NCI-H524 (cell line): ENCODE data around the gene GABRR3.
"Not testable (repeated sequence)": the region's sequence is repeated elsewhere in the genome, so short reads cannot be mapped to it uniquely, and the experiment has no call there.

Experiments
- DNase-seq, 2 experiments: peaks; one replicate each; lab custom pipeline; 2025; lab: John Stamatoyannopoulos, UW

Gene GABRR3

GRCh38 chr3:98021830-98022560 is 13.1 kb downstream of the GABRR3 start:
- peak; percentile 27 to 49 for DNase-seq

- no peak for DNase-seq
Observed at GRCh38 chr3:98020412-98020811, 14.7 kb downstream of the GABRR3 start.

DNA sequence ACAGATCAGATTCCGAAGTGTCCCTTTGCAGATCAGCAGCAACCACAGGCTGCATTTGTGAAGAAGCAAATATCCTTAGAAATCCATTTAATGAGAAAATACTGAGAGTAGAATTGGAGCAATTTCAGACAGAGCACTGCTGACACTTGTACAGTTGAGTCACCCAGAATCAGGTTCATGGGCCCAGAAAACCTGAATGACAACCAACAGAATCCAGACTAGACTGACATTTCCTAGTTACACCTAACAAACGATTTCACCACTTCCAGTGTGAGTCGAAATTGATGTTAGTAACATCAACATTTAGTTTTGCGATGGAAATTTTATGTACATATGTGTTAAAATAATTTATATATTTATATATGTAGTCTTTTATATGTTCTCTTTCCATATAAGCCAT is 16.8 kb downstream of the GABRR3 start:
- DNase-seq = no peak

DNA sequence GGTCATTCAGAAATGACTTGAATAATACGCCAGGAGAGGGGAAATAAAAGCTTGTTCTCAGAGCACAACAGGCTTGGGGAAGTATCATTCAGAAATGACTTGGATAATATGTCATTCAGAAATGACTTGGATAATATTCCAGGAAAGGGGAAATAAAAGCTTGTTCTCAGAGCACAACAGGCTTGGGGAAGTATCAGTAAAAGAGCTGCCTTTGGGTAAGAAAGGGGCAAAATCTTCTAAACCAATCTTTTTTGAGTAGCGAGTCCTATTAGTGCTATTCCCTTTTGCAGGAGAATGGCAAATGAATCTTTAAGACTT is 20.9 kb downstream of the GABRR3 start:
- DNase-seq = no peak

DNA sequence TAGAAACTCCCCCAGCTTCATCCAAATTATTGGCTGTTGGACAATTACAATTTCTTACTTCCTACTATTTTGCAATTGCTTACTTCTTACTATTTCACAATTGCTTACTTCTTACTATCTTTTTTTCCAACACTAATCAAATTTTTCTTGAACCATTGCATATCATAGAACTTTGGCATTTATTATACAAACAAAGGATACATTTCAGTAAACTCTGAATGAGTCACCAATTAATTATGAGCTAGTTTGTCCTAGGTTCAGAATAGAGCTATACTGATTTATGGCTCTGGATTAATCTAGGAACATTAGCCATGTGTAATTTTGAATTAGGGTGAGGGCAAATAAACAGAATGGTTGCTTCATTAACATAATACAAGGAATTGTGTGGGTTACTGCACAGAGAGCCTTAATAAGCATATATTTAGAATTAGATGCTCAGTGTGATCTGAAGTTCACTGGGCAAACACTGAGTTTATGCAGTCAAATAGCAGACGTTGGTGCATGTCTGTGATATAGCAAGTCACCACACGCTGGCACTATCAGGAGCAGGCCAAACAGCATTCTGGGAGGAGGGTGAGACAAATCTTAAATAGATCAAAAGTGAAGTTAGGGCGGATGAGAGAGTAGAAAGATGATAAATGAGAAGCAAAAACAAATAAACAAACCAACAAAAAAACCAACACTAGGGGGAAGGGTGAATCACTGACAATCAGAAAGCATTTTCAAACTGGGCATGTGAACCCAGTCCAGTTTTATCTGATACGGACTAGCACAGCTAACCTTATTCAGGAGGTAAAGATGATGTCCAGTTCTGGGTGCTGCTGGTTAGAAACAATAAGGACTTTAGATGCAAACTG is 21.5 kb downstream of the GABRR3 start:
- DNase-seq = peak in 1 of 2 experiments; percentile 32

DNA sequence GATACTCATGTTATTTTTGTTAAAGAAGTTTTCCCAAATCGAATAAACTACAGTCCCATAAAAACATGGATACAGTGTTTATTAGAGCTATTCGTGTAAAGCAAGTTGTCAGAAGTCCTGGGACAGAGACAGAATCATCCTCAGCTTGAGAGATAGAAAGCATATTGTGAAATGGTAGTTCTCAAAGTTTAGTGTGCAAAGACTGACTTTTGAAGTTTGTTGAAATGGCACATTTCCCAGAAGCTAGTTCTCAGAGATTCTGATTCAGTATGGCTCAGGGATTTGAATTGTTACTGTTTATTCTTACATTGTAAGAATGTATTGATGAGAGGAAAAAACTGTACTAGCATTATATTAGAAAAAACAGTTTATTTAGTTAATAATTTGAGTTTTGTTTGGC is 22.1 kb downstream of the GABRR3 start:
- DNase-seq = no peak

GRCh38 chr3:98010883-98011449 is 24.1 kb downstream of the GABRR3 start:
- not testable (repeated sequence) for DNase-seq

DNA sequence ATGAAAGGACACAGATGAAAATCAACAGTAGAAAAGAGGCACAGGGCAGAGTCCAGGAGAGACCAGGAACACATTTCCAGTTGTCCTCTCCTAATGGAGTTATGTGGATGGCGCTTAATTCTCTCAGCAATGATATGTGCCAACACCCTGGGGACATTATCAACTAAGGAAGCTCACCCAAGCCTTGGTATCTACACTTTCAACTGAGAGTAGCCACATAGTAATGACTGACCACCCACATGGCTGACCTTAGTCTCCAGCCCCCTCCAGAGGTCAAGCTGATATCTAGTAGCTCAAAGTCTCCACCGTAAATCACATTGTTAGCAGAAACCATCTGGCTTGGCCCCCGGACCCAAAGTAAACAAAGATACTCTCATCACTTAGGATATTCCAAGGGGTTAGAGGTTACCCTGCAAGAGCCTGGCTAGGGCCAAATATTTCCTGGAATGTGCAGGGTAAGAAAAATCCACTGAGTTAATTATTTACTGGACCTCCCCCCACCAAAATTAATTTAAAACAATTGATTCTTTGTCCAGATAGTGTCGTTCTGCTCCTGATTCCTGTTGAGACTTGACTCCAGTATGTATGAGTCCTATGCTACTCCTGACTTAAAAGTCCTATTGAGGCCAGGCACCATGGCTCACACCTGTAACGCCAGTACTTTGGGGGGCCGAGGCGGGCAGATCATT is 24.8 kb downstream of the GABRR3 start:
- DNase-seq = no peak

GRCh38 chr3:98008855-98009254 is 26.3 kb downstream of the GABRR3 start:
- peak in 1 of 2 experiments; percentile 41 for DNase-seq

GRCh38 chr3:98005438-98005837 is 29.7 kb downstream of the GABRR3 start:
- DNase-seq = no peak

DNA sequence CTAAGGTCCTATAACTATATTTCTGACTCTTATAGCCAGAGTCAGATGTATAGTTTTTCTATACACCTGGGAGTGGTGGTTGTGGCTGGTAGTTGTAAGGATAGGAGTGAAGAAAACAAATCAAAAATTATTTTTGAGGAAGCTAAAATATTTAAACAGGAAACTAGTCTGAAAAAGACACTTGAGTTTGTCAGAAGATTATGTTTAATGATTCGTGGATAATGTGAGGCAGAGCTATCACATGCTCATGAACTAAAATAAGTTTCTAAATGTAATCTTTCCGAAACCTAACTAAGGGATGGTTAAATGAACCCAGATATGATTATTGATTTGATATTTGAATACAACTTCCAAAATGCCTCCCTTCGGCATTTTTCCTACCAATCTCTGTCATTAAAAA is 30.4 kb downstream of the GABRR3 start:
- DNase-seq = no peak

- no peak for DNase-seq
Observed at GRCh38 chr3:98003306-98003969, 31.7 kb downstream of the GABRR3 start.

DNA sequence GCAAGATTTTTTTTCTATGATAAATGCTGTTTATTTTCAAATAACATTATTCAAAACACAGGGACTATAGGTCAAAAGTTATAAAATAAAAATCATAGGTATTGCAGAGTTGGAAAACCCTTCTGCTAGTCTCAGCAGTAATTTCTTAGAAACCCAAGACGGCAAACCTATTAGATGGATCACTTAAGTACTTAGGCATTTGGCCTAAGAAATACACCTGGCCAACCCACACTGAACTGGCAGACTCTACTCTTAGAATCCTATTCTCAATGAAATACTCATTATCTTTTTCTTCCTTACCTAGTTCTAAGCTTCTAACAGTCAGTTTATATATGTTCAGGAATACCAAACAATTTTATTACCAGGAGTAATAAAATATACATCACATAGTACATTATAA is 32.4 kb downstream of the GABRR3 start:
- DNase-seq = no peak

DNA sequence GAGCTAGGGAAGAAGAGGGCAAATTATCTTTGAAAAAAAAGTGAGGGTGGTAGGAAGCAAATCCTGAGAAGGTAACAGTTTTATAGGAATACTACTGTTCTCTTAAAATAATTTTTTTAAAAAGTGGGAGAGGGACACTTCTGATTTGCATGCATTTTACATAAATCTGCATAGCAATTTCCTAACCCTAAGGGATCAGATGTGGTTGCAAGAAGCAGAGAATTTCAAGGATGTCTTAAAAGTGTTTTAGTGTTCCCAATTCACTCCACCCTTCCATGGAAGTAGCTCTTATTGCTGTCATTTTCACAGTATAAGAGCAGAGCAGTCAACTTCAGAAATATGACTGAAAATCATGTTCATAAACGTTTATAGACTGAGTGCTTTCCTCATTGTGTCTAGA is 35.1 kb downstream of the GABRR3 start:
- no peak for DNase-seq

DNA sequence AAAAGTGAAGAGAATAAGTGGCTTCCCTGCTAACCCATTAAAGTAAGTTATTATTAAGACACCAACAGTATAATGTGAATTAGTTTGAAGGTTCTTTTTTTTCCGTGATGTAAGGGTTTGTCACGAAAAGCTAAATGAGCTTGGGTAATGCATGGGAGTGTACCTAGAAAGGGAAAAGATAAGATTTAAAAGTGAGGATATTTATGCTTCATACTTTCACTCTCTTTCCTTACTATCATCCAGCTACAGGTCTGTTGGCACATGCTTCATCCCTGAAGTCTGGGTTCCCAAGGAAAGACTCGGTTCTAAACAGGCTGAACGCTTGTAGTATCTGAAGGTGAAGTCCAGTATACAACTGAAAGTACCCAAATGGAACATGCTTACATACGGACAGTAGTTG is 36.0 kb downstream of the GABRR3 start:
- DNase-seq = no peak

DNA sequence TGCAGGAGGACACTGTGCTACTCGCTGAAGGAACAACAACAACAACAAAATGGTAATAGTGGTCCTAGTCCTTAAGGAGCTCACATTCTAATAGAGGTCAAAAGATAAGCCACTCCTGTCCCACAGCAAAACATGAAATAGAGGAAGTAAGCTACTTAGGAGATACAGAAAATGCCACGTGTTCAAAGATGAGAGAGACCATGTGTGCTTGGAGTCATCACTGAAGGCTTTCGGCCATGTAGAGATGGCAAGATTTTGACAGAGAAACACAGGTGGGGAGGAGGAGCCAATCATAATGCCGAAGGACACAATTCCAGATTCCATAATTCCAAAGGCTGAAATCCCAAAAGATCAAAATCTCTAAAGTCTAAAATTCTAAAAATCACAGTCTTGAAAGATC is 38.1 kb downstream of the GABRR3 start:
- no peak for DNase-seq

DNA sequence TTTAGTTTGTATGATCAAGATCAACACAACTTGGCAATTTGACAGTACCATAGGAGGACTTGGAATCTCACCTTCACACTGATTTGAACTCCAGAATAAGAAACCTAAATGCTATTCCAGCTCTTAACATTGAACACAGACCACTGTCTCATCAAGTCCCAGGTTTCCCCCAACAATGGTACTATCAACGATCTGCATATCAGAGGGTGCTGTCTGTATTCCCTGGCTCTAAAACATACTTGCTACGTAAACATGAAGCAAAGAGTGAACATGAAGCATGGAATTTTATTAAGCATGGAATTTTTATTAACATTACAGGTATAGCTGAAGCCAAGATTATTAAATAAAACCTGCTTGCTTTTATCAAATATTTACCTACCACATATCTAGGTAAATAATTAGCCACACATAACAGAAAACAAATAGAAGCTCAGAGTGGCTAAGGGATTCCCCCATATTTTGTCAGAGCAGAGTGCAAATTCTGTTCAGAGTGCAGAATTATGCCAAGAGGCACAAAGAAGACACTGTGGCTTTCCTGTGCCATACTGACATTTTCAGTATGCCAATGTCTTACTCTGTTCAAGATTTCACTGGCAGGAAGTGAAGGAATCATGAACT is 40.7 kb downstream of the GABRR3 start:
- no peak for DNase-seq

DNA sequence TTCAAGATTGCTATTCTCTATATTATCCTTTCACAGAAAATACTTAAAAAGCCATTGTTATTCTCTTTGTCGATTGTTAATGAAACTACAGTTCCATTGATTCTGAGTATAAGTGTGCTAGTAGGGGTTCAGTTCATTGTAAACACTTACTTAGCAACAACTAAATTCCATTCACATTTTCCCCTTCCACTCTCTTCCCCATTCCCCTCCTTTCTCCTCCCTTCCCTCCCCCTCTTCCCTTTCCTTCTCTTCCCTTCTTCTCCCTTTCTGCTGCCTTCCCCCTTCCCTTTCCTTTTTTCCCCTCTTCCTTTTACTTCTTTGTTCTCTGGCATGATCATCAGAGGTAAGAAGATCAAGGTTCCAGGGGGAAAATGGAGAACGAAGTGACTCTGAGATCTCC is 41.6 kb downstream of the GABRR3 start:
- no peak for DNase-seq

- DNase-seq = no peak
Observed at GRCh38 chr3:97992547-97993173, 42.5 kb downstream of the GABRR3 start.

DNA sequence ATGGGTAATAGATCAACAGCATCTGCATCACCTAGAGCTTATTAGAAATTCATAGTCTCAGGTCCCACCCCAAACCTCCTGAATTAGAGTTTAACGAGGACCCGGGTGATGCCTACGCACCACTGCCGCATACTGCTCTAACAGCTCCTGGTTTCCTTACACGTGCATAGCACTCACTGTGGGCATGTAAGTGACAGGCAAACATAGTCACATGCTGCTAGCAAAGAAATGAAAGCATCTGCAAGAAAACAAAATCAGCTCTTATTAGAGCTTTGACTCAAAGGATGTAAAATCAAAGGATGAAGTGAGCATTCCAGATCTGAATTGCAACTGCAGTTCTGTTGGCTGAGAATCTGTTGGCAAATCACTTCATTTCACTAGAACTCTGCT is 43.8 kb downstream of the GABRR3 start:
- no peak for DNase-seq

DNA sequence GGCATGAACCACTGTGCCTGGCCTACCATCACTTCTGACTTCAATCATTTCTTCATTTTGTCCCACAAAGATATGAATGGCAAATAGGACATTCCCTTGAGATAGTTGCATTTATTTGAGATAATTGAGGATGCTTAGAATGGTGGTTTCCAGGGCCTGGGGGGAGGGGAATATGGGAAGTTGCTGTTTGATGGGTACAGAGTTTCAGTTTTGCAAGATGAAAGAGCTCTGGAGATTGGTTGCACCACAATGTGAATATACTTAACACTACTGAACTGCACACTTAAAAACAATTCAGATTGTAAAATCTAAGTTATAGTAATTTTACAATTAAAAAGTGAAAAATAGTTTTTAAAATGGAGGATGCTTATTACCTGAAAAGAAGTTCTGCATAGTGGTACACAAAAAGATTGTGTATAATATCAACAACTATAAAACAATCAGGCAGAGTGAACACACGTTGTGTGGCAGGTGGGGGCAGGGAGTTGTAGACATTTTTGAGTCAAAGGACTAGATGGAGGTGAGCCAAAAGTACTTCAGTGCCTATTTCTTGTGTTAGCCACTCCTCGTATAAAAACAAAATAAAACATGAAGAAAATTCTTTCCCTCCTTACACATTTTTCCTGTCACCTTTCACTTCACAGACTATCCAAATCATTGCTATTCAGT is 44.4 kb downstream of the GABRR3 start:
- DNase-seq = no peak
